B cell (primary cell): Measurements from ENCODE around the gene HAND2.

ENCODE experiments used
- EZH2 ChIP-seq: IDR thresholded peaks from 2 replicates; pipeline ENCODE4 v1.6.1; 2012; ENCODE audit warnings: borderline replicate concordance, low read depth, mild to moderate bottlenecking, moderate library complexity, low read length; ENCODE audit not compliant: insufficient read depth, poor library complexity, severe bottlenecking
- TF ChIP-seq, protein P1 (sequence below): fragments of 200-600 bp; IDR thresholded peaks from one replicate; pipeline ENCODE4 v1.8.0; 2022; ENCODE audit warnings: antibody characterized with exemption, mild to moderate bottlenecking

DNA sequence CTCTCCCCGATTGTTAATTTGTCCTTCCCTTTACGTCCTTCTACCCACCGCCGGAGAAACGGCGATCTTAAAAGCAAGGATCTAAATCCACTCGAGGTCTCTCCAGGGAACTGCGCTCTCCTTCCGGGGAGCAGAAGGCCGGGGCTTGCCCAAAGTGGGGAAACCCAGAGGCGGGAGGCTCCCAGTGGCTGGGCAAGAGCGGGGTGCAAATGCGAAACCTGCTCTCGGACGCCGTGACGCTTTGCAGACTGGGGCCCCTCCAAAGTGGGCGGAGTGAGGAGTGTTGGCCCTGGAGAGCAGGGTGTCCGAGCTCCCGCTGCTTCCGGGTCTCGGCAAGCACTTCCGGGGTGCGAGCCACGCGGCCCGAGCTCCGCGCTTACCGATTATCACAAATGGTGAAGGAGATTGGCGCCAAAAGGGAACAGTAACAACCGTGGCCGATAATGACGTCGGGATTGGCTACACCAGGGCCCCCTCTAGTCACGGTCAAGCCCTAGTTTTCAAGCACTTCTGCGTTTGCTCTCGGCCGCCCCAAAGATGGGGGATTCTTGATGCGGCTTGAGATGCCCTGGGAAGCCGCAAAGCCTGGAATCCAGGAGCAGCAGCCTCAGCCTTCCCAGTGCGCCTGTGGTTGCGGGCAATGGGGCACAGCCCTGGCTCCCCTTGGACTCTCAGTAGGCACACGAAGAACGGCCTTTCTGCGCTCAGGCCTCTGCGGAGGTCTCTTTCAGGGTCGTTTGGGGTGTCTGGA lies 29.0 kb downstream of the HAND2 start:
- TF ChIP-seq, protein P1, sequence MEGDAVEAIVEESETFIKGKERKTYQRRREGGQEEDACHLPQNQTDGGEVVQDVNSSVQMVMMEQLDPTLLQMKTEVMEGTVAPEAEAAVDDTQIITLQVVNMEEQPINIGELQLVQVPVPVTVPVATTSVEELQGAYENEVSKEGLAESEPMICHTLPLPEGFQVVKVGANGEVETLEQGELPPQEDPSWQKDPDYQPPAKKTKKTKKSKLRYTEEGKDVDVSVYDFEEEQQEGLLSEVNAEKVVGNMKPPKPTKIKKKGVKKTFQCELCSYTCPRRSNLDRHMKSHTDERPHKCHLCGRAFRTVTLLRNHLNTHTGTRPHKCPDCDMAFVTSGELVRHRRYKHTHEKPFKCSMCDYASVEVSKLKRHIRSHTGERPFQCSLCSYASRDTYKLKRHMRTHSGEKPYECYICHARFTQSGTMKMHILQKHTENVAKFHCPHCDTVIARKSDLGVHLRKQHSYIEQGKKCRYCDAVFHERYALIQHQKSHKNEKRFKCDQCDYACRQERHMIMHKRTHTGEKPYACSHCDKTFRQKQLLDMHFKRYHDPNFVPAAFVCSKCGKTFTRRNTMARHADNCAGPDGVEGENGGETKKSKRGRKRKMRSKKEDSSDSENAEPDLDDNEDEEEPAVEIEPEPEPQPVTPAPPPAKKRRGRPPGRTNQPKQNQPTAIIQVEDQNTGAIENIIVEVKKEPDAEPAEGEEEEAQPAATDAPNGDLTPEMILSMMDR, result no peak
- no peak for TF ChIP-seq EZH2
